GM18951 (cell line): ENCODE measurements around the gene PRM1.

Experiments
- POLR2A ChIP-seq: IDR thresholded peaks from 4 replicates; pipeline ENCODE4 v1.6.1; 2011; ENCODE audit warnings: mild to moderate bottlenecking; ENCODE audit not compliant: insufficient read length, insufficient read depth; ENCODE audit errors: extremely low read depth
- in situ Hi-C: fragments of 300-500 bp; cut with MboI; formaldehyde crosslinking; loops from one replicate; pipeline ENCODE4 v1.12.0; 2022; ENCODE audit warnings: low sequenced_read_pairs, mixed read lengths, inconsistent platforms; ENCODE audit not compliant: unreplicated experiment

Gene PRM1

GRCh38 chr16:11280616-11281522, at the start of gene PRM1:
TSS of gene PRM1 (minus strand) at chr16:11281330. CDS start at chr16:11281238, 92 bp downstream.
- no peak for TF ChIP-seq POLR2A
- in situ Hi-C loops = no loop called here

GRCh38 chr16:11330526-11331237, 49.6 kb upstream of the PRM1 start:
- TF ChIP-seq POLR2A = no peak
- in situ Hi-C loops = no loop called here

GRCh38 chr16:11329891-11330290, 48.8 kb upstream of the PRM1 start:
- in situ Hi-C loops = no loop called here
- TF ChIP-seq POLR2A = no peak

- no peak for TF ChIP-seq POLR2A
- in situ Hi-C loops = no loop called here
These were observed 48.0 kb upstream of the PRM1 start for GRCh38 chr16:11329071-11329491.

GRCh38 chr16:11328172-11329070, 47.3 kb upstream of the PRM1 start:
- TF ChIP-seq POLR2A = peak; percentile 47

GRCh38 chr16:11327277-11328171, 46.4 kb upstream of the PRM1 start:
- in situ Hi-C loops = no loop called here
- TF ChIP-seq POLR2A = peak; percentile 6

More at GRCh38 chr16:11328172-11329070, 47.3 kb upstream of the PRM1 start:
- in situ Hi-C loops = no loop called here

- in situ Hi-C loops = no loop called here
- no peak for TF ChIP-seq POLR2A
These were observed 45.7 kb upstream of the PRM1 start for GRCh38 chr16:11326737-11327276.

- TF ChIP-seq POLR2A = no peak
- in situ Hi-C loops = no loop called here
These were observed 45.1 kb upstream of the PRM1 start for GRCh38 chr16:11326084-11326736.

- in situ Hi-C loops = no loop called here
- no peak for TF ChIP-seq POLR2A
These were observed 44.4 kb upstream of the PRM1 start for GRCh38 chr16:11325404-11326083.

- no peak for TF ChIP-seq POLR2A
- in situ Hi-C loops = no loop called here
These were observed 42.6 kb upstream of the PRM1 start for GRCh38 chr16:11323551-11324336.
